IPS-11a (cell line): Measurements from ENCODE around the gene CCNK.

ENCODE experiments used
- H3K4me3 ChIP-seq: one replicate; pipeline ENCODE4 v1.5.1; 2013; ENCODE audit warnings: low read depth, low read length, control low read depth

The CCNK gene

GRCh38 chr14:99518441-99519346, 37.5 kb downstream of the CCNK start:
- H3K4me3 ChIP-seq: no peak overlapping the region

GRCh38 chr14:99519347-99519881, 38.2 kb downstream of the CCNK start:
- no peak overlapping the region for H3K4me3 ChIP-seq

- H3K4me3 ChIP-seq: no peak overlapping the region
These were observed 38.8 kb downstream of the CCNK start for GRCh38 chr14:99519931-99520421.

GRCh38 chr14:99520571-99521081, 39.4 kb downstream of the CCNK start:
- no peak overlapping the region for H3K4me3 ChIP-seq

- no peak overlapping the region for H3K4me3 ChIP-seq
These were observed 40.2 kb downstream of the CCNK start for GRCh38 chr14:99521176-99522024.

GRCh38 chr14:99522025-99522401, 40.8 kb downstream of the CCNK start:
- no peak overlapping the region for H3K4me3 ChIP-seq

- no peak overlapping the region for H3K4me3 ChIP-seq
These were observed 41.3 kb downstream of the CCNK start for GRCh38 chr14:99522457-99522891.

- no peak overlapping the region for H3K4me3 ChIP-seq
These were observed 41.9 kb downstream of the CCNK start for GRCh38 chr14:99522934-99523703.

GRCh38 chr14:99523704-99524055, 42.5 kb downstream of the CCNK start:
- no peak overlapping the region for H3K4me3 ChIP-seq

- H3K4me3 ChIP-seq: no peak overlapping the region
These were observed 43.0 kb downstream of the CCNK start for GRCh38 chr14:99524091-99524661.

GRCh38 chr14:99524804-99525698, 43.8 kb downstream of the CCNK start:
- H3K4me3 ChIP-seq: no peak overlapping the region

GRCh38 chr14:99525699-99526080, 44.5 kb downstream of the CCNK start:
- no peak overlapping the region for H3K4me3 ChIP-seq

GRCh38 chr14:99527026-99527425, 45.8 kb downstream of the CCNK start:
- no peak overlapping the region for H3K4me3 ChIP-seq

- H3K4me3 ChIP-seq: no peak overlapping the region
These were observed 46.3 kb downstream of the CCNK start for GRCh38 chr14:99527427-99528076.

GRCh38 chr14:99529899-99530298, 48.7 kb downstream of the CCNK start:
- no peak overlapping the region for H3K4me3 ChIP-seq

- H3K4me3 ChIP-seq: no peak overlapping the region
These were observed 49.4 kb downstream of the CCNK start for GRCh38 chr14:99530407-99531155.

- no peak overlapping the region for H3K4me3 ChIP-seq
These were observed 50.3 kb downstream of the CCNK start for GRCh38 chr14:99531251-99532096.
